ENCODE measurements around the gene HCFC2.

HCFC2 gene

DNA sequence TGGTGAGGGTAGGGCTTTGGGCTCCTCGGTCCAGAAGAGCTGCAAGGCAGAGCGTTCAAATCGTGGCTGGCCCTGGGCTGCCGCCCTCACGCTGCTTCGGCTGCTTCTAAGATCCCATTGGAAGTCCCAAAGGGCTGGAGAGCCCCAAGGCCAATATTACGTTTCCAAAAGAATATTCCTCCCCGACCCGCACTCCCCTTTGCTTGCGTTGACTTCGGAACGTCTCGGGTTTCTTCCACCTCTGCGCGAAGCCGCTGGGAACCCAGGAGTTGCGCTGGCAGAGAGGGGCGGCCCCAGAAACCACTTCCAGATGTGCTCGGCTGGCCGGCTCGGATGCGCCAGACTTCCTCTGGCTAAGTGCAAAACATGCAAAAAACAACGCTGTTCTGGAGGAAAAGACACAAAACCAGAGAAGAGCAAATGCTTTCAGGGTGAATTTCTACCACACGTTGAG, 14.4 kb upstream of the HCFC2 start, which contains the start of gene GLT8D2:
TSS of gene GLT8D2 (minus strand) at position 285 of the 454 bp plus-strand sequence. CDS start 30,539 bp downstream, outside the sequence.
- Histone ChIP-seq H3K27me3 (ENCODE audit: insufficient read depth, poor library complexity, severe bottlenecking) (peaks cover 20% of the 10 kb centered on the region), H3K4me3 (replicated peaks; ENCODE audit: insufficient read depth, low read length) (no peak within 1 kb of the TSS), H3K27ac (replicated peaks) (no peak within 1 kb of the TSS)
- TF ChIP-seq POLR2AphosphoS5 (IDR thresholded peaks at IDR 0.05; ENCODE audit: low read depth) (no peak), SPI1 (IDR thresholded peaks at IDR 0.05; ENCODE audit: borderline replicate concordance, low read depth) (no peak), GABPA (IDR thresholded peaks at IDR 0.05; ENCODE audit: low read depth) (no peak)
- TF ChIP-seq, protein P1, sequence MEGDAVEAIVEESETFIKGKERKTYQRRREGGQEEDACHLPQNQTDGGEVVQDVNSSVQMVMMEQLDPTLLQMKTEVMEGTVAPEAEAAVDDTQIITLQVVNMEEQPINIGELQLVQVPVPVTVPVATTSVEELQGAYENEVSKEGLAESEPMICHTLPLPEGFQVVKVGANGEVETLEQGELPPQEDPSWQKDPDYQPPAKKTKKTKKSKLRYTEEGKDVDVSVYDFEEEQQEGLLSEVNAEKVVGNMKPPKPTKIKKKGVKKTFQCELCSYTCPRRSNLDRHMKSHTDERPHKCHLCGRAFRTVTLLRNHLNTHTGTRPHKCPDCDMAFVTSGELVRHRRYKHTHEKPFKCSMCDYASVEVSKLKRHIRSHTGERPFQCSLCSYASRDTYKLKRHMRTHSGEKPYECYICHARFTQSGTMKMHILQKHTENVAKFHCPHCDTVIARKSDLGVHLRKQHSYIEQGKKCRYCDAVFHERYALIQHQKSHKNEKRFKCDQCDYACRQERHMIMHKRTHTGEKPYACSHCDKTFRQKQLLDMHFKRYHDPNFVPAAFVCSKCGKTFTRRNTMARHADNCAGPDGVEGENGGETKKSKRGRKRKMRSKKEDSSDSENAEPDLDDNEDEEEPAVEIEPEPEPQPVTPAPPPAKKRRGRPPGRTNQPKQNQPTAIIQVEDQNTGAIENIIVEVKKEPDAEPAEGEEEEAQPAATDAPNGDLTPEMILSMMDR (IDR thresholded peaks at IDR 0.05; ENCODE audit: insufficient read depth, low read length), result no peak
- TF ChIP-seq, protein P2, sequence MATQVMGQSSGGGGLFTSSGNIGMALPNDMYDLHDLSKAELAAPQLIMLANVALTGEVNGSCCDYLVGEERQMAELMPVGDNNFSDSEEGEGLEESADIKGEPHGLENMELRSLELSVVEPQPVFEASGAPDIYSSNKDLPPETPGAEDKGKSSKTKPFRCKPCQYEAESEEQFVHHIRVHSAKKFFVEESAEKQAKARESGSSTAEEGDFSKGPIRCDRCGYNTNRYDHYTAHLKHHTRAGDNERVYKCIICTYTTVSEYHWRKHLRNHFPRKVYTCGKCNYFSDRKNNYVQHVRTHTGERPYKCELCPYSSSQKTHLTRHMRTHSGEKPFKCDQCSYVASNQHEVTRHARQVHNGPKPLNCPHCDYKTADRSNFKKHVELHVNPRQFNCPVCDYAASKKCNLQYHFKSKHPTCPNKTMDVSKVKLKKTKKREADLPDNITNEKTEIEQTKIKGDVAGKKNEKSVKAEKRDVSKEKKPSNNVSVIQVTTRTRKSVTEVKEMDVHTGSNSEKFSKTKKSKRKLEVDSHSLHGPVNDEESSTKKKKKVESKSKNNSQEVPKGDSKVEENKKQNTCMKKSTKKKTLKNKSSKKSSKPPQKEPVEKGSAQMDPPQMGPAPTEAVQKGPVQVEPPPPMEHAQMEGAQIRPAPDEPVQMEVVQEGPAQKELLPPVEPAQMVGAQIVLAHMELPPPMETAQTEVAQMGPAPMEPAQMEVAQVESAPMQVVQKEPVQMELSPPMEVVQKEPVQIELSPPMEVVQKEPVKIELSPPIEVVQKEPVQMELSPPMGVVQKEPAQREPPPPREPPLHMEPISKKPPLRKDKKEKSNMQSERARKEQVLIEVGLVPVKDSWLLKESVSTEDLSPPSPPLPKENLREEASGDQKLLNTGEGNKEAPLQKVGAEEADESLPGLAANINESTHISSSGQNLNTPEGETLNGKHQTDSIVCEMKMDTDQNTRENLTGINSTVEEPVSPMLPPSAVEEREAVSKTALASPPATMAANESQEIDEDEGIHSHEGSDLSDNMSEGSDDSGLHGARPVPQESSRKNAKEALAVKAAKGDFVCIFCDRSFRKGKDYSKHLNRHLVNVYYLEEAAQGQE (IDR thresholded peaks at IDR 0.05; ENCODE audit: insufficient replicate concordance, low read depth), result no peak
- DNase-seq (ENCODE audit: low read depth in 1 of 2, low spot score in 1 of 2), result no peak

DNA sequence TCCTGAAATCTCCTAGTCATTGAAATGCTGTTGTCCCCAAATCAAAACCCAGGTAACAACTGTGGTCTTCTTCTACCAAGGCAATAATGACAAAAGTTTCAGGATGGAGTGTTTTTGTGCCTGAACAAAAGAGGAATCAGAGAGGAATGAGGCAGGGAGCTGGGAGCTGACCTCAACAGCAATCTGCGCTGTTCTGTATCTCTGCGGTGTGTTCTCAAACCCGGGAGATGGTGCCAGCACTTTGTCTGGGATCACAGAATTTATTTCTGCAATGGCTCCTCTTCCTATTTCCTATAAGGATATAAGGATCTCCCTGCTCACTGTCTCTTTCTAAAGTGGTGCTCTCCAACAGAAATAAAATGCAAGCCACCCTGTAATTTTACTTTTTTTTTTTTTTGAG, 13.9 kb upstream of the HCFC2 start:
- H3K27ac ChIP-seq (replicated peaks), result no peak overlapping the region
- H3K27me3 ChIP-seq (ENCODE audit: insufficient read depth, poor library complexity, severe bottlenecking), result peaks cover 20% of the 10 kb centered on the region
- no peak for DNase-seq (ENCODE audit: low read depth in 1 of 2, low spot score in 1 of 2)
- TF ChIP-seq POLR2AphosphoS5 (IDR thresholded peaks at IDR 0.05; ENCODE audit: low read depth), result no peak
- no peak for TF ChIP-seq GABPA (IDR thresholded peaks at IDR 0.05; ENCODE audit: low read depth)
- no peak for TF ChIP-seq SPI1 (IDR thresholded peaks at IDR 0.05; ENCODE audit: borderline replicate concordance, low read depth)
- TF ChIP-seq, protein P2 (IDR thresholded peaks at IDR 0.05; ENCODE audit: insufficient replicate concordance, low read depth), result no peak
- TF ChIP-seq, protein P1 (IDR thresholded peaks at IDR 0.05; ENCODE audit: insufficient read depth, low read length), result no peak
- no peak overlapping the region for H3K4me3 ChIP-seq (replicated peaks; ENCODE audit: insufficient read depth, low read length)

- peaks cover 15% of the 10 kb centered on the region for H3K27me3 ChIP-seq (ENCODE audit: insufficient read depth, poor library complexity, severe bottlenecking)
- H3K4me3 ChIP-seq (replicated peaks; ENCODE audit: insufficient read depth, low read length), result no peak overlapping the region
- TF ChIP-seq SPI1 (IDR thresholded peaks at IDR 0.05; ENCODE audit: borderline replicate concordance, low read depth) (no peak), GABPA (IDR thresholded peaks at IDR 0.05; ENCODE audit: low read depth) (no peak), POLR2AphosphoS5 (IDR thresholded peaks at IDR 0.05; ENCODE audit: low read depth) (no peak)
- TF ChIP-seq, protein P1 (IDR thresholded peaks at IDR 0.05; ENCODE audit: insufficient read depth, low read length), result no peak
- TF ChIP-seq, protein P2 (IDR thresholded peaks at IDR 0.05; ENCODE audit: insufficient replicate concordance, low read depth), result no peak
- H3K27ac ChIP-seq (replicated peaks), result no peak overlapping the region
- no peak for DNase-seq (ENCODE audit: low read depth in 1 of 2, low spot score in 1 of 2)
Observed at GRCh38 chr12:104054681-104055346, 9.5 kb upstream of the HCFC2 start.

Data from HL-60 (cell line).